Ureter (tissue), 1 donor: ENCODE measurements around the gene KCNJ16. TPM values are rescaled to one million over a fixed set of nuclear protein-coding genes. Genes with fewer than 3 reads are reported as not detected.

Source experiments
- DNase-seq: peaks from one replicate; pipeline ENCODE4 v3.0.0-alpha.2; 2020; ENCODE audit warnings: low spot score
- total RNA-seq: library from RNA; stranded (reverse); gene quantifications from one replicate; pipeline ENCODE4 v1.2.4, GENCODE V29; 2023
- donor health status: DM: yes; HTN: yes; CAD: no.

The KCNJ16 gene
- total RNA-seq, 1 donor from 2014 or later, result not detected

- DNase-seq, result no peak
Measured at GRCh38 chr17:70070305-70071027, 4.6 kb upstream of the KCNJ16 start.

- DNase-seq, result no peak
Measured at GRCh38 chr17:70071127-70071526, 3.9 kb upstream of the KCNJ16 start.

GRCh38 chr17:70071620-70072019 lies 3.4 kb upstream of the KCNJ16 start:
- no peak for DNase-seq

DNA sequence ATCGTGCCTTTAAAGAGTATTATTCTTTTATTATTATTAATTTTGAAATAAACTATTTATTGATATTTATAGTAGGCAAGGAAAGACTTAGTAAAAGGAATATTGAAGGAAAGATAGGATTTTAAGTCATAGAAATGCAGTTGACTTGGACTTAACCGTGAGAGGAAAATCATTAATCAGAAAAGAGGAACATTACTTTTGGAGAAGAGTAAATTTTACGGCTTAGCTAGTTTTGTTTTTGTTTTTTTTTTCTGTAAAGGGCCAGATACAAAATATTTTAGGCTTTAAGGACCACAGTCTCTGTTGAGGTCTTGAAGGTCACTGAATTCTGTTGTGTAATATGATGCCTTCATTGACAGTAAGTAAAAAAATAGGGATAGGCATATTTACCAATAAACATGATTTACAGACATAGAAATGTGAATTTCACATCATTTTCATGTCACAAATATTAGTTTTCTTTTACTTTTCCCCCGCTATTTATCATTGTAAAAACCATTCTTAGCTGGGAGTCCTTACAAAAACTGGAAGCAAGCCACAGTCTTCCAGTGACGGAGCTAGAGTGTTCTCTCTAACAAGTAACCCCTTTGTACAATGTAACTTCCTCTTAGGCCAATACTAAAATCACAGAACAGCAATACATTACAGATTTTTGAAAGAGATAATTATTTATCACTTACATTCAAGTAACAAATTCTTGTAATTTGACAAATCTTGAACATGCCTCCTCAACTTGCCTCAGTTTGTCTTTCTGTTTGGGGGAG lies 2.3 kb upstream of the KCNJ16 start:
- no peak for DNase-seq

DNA sequence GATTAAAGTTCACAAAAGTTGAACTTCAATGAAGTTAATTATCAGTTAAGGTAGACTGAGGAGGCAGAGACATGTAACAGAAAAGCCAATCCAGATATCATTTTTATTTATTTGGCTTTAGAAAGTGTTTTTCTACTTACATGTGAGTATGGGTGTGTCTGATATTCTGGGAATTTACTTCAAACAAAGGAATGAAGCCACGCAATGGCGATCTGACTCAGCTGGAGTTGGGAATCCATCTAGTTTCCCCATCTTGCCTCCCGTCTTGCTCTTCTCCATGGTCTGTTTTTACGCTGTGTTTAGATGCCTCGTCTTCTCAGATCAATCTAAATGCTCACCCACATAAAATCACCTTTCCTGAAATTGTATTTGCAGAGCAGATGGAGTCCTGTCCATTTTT lies 1.7 kb upstream of the KCNJ16 start:
- DNase-seq, result no peak

DNA sequence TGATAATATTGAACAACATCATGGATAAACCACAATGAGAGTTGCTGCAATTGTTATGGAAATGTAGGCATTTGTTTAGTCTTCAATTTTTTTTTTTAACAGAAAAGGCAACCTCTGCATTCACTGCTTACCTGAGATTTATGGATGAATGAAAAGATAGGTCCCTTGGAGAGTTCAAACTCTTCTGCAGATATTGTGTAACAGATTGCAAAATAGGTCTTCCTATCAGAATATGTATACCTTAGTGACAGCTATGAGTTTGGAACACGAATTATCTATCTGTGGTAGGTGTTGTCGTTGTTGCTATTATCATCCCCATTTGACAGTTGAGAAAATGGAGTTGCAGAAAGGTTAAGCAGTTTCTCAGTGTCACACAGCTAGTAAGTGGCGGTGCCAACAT lies 1.2 kb upstream of the KCNJ16 start:
- no peak for DNase-seq

GRCh38 chr17:70074236-70074830 lies 692 bp upstream of the KCNJ16 start:
- DNase-seq, result no peak

DNA sequence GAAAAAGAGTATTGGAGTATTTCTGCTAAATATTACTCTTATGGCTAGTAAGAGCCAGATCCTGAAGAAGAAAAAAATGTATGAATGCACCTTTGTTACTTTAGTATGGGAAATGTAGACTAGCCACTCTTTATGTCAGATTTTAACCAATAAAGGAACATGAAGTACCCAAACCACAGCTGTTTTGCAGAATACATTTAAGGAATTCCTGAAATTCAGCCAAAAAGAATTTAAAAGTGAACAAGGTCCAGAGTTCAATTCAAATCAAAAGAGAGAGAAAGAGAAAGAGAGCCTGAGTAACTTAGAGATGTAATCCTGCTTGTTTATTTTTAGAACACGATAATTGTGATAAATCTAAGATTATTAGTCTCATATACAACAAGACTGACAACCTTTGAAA lies 1.2 kb downstream of the KCNJ16 start:
- DNase-seq, result no peak

GRCh38 chr17:70076831-70077230 lies 1.8 kb downstream of the KCNJ16 start:
- DNase-seq, result no peak

GRCh38 chr17:70078549-70078948 lies 3.5 kb downstream of the KCNJ16 start:
- DNase-seq, result no peak

- DNase-seq, result no peak
Measured at GRCh38 chr17:70078994-70079531, 4.0 kb downstream of the KCNJ16 start.

GRCh38 chr17:70080541-70081347 lies 5.7 kb downstream of the KCNJ16 start:
- no peak for DNase-seq

GRCh38 chr17:70081885-70082284 lies 6.9 kb downstream of the KCNJ16 start:
- no peak for DNase-seq

- DNase-seq, result no peak
Measured at GRCh38 chr17:70084476-70084875, 9.5 kb downstream of the KCNJ16 start.

- DNase-seq, result no peak
Measured at GRCh38 chr17:70086516-70086915, 11.5 kb downstream of the KCNJ16 start.

- no peak for DNase-seq
Measured at GRCh38 chr17:70089513-70090148, 14.6 kb downstream of the KCNJ16 start.

GRCh38 chr17:70091005-70091568 lies 16.1 kb downstream of the KCNJ16 start:
- DNase-seq, result no peak

DNA sequence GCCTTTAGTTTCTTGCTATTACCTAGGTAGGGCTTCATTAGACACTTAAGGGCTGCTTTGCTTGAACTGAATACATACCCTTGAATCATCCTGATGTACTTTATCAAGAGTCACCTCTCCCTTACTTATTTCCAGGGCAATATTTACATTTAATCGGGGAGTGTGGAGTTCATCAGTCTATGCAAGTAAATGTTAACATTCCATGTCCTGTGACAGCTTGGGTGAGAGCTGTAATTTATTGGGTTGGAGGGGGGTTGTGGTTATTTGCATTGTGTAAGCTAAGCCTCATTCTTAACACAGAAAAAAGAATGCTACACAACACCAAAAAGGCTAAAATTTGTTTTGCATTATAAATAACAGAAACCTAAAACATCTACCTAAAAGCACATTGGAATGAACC lies 16.7 kb downstream of the KCNJ16 start:
- no peak for DNase-seq

DNA sequence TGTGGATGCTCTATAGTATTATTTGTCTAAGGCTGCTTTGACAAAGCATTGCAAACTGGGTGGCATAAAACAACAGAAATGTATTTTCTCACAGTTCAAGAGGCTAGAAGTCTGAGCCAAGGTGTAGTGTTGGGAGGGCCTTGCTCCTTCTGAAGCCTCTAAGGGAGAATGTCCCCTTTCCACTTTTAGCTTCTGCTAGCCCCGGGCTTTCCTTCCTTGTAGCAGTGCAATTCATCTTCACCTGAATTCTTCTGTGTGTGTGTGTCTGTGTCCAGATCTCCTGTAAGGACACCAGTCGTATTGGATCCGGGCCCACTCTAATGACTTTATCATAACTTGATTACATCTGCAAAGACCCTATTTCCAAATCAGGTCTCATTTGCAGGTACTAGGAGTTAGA lies 18.1 kb downstream of the KCNJ16 start:
- no peak for DNase-seq

DNA sequence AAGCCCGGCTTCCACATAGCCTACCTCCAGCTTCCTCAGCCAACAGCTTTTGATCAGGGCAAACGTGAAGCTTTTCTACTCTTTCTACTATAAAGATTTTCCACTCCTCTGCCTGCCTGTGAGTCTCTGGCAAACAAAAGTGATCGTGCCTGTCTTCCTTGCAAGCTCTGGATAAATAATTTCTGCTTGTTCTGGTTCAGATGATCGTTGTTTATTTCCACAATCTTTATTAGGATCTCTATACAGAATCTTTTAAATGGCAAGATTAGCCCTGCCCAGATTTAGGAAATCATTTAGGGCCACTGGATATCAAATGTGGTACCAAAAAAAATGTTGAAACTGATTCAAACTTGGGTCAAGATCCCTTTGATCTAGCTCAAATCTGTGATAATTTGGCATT lies 20.4 kb downstream of the KCNJ16 start:
- DNase-seq, result no peak

DNA sequence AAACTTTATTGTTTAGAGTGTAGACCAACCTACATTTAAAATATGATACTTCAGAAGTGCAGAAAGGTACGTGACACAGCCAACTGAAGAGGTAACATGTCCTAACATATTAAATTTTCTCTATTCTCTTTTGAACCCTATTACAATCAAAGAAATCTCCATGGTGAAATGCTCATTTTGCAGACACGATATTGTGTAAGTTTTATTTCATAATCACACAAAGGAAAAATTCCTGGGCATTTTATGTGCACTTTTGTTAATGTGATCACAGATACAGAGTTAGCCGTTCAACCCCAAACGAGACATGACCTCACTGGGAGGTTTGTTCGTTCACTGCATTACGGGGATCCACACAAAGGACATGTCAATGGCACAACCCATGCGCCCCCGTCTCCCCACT lies 21.8 kb downstream of the KCNJ16 start:
- no peak for DNase-seq
